GM21423 (cell line): ENCODE data around the gene ZNF764.
"Not testable (repeated sequence)": the region's sequence is repeated elsewhere in the genome, so short reads cannot be mapped to it uniquely, and the experiment has no call there.

Experiments used
- ATAC-seq: cut with Tn5 transposase; IDR thresholded peaks from one replicate; pipeline ENCODE4 v1.9.1; 2021; ENCODE audit warnings: mild to moderate bottlenecking, moderate library complexity; ENCODE audit not compliant: unreplicated experiment

ZNF764 gene

DNA sequence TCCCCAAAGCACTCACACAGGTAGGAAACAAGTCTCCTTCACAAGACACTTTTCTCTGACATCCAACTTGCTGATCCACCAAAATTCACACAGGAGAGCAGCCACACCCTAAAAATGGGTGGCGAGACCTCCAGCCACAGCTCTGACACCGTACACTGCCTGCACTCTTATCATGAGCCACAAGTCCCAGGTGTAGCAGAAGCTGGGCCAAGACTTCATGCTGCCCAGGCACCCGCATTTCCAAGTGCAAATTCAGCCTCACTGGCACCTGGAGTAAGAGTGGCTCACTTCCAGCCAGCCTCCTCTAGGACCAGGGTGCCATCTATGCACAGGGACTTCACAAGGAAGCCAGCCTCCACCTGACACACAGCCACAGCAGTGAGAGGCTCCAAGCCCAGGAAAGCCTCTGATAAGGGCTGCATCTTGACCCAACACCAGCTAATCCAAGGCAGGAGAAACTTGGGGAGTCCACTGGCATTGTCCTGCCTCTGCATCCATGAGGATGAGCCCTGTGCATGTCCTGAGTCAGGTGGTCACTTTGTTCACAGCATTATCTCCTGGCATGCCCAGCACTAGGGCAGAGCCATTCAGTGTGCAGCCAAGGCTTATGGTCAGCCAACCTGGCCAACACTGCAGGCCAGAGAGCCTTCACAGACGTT, 29.2 kb downstream of the ZNF764 start:
- ATAC-seq, result no peak

- ATAC-seq, result no peak
These were observed 30.5 kb downstream of the ZNF764 start for GRCh38 chr16:30527635-30528178.

GRCh38 chr16:30526823-30527634, 31.1 kb downstream of the ZNF764 start:
- peak; percentile 74 for ATAC-seq

GRCh38 chr16:30526137-30526822, 31.9 kb downstream of the ZNF764 start, which contains the start of gene ZNF768:
ZNF768 (minus strand) TSS chr16:30526566; CDS start chr16:30526413, 153 bp downstream.
- peak; percentile 26 for ATAC-seq

- no peak for ATAC-seq
These were observed 32.4 kb downstream of the ZNF764 start for GRCh38 chr16:30525844-30526136.

GRCh38 chr16:30524575-30525568, 33.3 kb downstream of the ZNF764 start:
- ATAC-seq, result no peak

DNA sequence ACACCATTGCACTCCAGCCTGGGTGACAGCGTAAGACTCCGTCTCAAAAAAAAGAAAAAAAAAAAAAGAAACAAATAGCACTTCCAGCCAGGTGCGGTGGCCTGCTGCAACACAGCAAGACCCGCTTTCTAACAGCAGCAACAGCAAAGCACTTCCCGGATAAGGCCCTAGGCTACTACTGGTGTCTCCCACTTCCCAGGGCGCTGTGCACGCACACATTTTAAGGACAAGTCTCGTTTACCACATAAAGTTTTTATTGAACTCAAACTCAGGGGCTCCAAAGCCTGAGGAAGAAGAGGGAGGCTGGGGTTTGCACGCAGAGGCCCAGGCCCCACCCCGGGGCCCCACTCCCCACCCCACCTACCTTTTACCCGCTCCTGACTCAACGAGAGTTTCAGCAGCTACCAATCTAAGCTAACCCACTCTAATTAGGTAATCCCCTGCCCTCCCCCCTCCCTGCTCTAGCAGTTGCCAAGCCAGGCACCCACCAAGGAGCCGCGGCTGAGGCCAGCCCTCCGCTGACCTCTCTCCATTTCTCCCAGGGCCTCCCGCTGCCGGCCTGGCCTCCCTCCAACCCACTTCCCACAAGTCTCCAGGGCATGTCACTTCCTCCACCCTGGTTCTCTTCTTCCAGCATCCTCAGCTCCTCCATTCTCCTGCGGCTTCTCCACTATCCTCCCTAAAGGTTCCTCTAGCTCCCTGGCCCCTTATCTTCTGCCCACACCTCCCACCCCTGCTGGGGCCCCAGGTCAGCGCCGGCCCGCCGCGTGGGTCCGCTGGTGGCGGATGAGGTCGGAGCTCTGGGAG, 34.2 kb downstream of the ZNF764 start:
- ATAC-seq, result no peak

GRCh38 chr16:30522702-30523463, 35.3 kb downstream of the ZNF764 start:
- not testable (repeated sequence) for ATAC-seq

DNA sequence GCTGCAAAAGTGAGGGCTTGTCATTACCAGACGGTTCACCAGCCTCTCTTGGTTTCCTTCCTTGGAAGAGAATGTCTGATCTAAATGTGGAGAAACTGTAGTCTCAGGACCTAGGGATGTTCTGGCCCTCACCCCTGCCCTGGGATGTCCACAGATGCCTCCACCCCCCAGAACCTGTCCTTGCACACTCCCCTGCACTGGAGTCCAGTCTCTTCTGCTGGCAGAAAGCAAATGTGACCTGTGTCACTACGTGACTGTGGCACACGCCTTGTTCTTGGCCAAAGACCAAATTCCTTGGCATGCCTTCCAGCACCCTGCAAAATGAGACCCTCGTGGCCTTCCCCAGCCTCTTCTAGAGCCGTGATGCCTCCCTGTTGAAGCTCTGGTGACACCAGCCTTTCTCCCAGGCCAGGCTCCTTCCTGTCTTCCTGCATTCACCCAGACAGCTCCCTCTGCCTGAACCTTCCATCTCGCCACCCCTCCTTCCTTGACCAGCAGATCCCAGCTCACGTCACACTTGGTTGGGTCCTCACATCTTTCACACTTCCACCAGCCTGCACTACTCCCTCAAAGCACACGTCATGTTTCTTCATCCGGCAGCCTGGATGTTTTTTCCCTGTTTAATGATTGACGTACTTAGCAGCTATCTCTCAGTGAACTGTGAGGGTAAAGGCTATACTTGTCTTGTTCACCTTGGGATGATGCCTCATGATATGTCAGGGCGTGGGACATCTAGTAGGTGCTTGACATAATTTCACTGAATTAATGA, 36.1 kb downstream of the ZNF764 start:
- ATAC-seq, result no peak

DNA sequence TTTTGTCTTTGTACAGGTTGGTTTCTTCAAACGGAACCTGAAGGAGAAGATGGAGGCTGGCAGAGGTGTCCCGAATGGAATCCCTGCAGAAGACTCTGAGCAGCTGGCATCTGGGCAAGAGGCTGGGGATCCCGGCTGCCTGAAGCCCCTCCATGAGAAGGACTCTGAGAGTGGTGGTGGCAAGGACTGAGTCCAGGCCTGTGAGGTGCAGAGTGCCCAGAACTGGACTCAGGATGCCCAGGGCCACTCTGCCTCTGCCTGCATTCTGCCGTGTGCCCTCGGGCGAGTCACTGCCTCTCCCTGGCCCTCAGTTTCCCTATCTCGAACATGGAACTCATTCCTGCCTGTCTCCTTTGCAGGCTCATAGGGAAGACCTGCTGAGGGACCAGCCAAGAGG, 36.7 kb downstream of the ZNF764 start:
- no peak for ATAC-seq

DNA sequence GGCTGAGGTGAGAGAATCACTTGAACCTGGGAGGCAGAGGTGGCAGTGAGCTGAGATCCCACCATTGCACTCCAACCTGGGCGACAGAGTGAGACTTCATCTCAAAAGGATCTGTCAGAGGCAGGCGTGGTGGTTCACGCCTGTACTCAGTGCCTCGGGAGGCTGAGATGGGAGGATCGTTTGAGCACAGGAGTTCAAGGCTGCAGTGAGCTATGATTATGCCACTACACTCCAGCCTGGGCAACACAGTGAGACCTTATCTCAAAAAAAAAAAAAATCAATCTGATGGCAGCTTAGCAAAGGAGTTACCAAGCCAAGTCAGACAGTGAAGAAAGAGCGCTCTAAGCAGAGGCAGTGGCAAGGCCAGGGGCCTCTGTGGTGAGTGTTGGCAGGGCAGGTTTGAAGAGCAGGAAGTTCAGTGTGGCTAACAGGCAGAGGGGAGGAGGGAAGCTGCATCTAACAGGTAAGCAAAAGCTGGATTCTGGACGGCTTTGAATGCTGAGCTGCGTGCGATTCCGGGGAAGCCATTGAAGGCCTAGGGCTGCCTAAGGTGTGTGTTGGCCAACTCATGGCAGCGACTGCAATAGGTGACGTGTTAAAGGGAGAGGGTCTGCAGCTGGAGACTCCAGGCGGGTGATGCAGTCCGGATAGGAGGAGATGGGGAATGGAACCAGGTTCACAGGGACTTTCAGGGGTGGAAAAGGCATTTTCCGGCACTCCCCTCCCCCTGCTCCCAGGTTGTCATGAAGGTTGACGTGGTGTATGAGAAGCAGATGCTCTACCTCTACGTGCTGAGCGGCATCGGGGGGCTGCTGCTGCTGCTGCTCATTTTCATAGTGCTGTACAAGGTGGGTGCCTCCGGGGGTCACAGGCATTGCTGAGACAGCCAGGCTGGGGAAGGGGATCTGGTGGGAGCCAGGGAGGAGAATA, 38.8 kb downstream of the ZNF764 start:
- ATAC-seq, result no peak

- no peak for ATAC-seq
These were observed 39.6 kb downstream of the ZNF764 start for GRCh38 chr16:30518552-30518951.

GRCh38 chr16:30515275-30515674, 42.9 kb downstream of the ZNF764 start:
- no peak for ATAC-seq

- no peak for ATAC-seq
These were observed 46.7 kb downstream of the ZNF764 start for GRCh38 chr16:30511509-30511908.

DNA sequence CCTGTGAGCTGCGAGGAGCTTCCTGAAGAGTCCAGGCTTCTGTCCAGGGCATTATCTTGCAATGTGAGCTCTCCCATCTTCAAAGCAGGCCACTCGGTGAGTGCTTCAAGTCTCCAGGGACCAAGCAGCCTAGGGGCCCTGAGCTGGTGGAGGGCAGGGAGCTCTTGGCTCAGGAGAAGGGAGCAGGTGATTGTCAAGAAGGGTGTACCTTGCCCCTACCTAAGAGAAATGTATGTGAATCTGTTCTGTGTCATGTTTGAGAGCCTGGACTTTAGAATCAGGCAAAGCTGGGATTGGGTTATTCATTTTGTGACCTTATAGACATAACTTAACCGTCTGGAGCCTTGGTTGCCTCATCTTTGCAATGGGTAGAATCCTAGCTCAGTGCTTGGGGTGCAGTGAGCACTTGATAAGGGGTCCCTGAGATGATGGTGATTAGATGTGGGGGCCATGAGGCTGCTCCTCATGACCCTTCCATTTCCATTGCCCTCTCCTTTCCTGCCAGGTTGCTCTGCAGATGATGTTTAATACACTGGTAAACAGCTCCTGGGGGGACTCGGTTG, 47.7 kb downstream of the ZNF764 start:
- ATAC-seq, result no peak

GRCh38 chr16:30509081-30509765, 49.0 kb downstream of the ZNF764 start:
- no peak for ATAC-seq
